ENCODE data around the gene NPLOC4.

NPLOC4 gene

DNA sequence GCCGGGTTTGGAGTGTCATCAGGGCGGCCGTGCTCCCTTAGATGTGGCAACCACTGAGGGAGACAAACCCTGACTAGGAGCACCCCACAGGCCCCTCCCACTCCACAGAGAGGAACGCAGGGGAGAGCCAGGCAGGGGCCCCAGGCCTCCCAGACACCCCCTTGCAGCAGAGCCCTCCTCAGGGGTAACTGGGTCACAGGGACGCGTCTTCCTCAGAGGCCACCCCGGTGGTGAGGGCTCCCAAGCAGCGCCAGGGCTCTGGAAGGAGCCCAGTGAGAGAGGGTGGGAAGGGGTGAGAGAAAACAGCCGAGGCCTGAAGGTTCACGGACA lies 97.4 kb downstream of the NPLOC4 start:
- H3K4me3 ChIP-seq (replicated peaks; ENCODE audit: insufficient read depth, low read length): no peak overlapping the region
- TF ChIP-seq POLR2AphosphoS5 (IDR thresholded peaks at IDR 0.05; ENCODE audit: low read depth): no peak
- TF ChIP-seq, protein P1, sequence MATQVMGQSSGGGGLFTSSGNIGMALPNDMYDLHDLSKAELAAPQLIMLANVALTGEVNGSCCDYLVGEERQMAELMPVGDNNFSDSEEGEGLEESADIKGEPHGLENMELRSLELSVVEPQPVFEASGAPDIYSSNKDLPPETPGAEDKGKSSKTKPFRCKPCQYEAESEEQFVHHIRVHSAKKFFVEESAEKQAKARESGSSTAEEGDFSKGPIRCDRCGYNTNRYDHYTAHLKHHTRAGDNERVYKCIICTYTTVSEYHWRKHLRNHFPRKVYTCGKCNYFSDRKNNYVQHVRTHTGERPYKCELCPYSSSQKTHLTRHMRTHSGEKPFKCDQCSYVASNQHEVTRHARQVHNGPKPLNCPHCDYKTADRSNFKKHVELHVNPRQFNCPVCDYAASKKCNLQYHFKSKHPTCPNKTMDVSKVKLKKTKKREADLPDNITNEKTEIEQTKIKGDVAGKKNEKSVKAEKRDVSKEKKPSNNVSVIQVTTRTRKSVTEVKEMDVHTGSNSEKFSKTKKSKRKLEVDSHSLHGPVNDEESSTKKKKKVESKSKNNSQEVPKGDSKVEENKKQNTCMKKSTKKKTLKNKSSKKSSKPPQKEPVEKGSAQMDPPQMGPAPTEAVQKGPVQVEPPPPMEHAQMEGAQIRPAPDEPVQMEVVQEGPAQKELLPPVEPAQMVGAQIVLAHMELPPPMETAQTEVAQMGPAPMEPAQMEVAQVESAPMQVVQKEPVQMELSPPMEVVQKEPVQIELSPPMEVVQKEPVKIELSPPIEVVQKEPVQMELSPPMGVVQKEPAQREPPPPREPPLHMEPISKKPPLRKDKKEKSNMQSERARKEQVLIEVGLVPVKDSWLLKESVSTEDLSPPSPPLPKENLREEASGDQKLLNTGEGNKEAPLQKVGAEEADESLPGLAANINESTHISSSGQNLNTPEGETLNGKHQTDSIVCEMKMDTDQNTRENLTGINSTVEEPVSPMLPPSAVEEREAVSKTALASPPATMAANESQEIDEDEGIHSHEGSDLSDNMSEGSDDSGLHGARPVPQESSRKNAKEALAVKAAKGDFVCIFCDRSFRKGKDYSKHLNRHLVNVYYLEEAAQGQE (IDR thresholded peaks at IDR 0.05; ENCODE audit: insufficient replicate concordance, low read depth): no peak
- TF ChIP-seq SPI1 (IDR thresholded peaks at IDR 0.05; ENCODE audit: borderline replicate concordance, low read depth): no peak
- TF ChIP-seq, protein P2, sequence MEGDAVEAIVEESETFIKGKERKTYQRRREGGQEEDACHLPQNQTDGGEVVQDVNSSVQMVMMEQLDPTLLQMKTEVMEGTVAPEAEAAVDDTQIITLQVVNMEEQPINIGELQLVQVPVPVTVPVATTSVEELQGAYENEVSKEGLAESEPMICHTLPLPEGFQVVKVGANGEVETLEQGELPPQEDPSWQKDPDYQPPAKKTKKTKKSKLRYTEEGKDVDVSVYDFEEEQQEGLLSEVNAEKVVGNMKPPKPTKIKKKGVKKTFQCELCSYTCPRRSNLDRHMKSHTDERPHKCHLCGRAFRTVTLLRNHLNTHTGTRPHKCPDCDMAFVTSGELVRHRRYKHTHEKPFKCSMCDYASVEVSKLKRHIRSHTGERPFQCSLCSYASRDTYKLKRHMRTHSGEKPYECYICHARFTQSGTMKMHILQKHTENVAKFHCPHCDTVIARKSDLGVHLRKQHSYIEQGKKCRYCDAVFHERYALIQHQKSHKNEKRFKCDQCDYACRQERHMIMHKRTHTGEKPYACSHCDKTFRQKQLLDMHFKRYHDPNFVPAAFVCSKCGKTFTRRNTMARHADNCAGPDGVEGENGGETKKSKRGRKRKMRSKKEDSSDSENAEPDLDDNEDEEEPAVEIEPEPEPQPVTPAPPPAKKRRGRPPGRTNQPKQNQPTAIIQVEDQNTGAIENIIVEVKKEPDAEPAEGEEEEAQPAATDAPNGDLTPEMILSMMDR (IDR thresholded peaks at IDR 0.05; ENCODE audit: insufficient read depth, low read length): no peak
- TF ChIP-seq GABPA (IDR thresholded peaks at IDR 0.05; ENCODE audit: low read depth): no peak

DNA sequence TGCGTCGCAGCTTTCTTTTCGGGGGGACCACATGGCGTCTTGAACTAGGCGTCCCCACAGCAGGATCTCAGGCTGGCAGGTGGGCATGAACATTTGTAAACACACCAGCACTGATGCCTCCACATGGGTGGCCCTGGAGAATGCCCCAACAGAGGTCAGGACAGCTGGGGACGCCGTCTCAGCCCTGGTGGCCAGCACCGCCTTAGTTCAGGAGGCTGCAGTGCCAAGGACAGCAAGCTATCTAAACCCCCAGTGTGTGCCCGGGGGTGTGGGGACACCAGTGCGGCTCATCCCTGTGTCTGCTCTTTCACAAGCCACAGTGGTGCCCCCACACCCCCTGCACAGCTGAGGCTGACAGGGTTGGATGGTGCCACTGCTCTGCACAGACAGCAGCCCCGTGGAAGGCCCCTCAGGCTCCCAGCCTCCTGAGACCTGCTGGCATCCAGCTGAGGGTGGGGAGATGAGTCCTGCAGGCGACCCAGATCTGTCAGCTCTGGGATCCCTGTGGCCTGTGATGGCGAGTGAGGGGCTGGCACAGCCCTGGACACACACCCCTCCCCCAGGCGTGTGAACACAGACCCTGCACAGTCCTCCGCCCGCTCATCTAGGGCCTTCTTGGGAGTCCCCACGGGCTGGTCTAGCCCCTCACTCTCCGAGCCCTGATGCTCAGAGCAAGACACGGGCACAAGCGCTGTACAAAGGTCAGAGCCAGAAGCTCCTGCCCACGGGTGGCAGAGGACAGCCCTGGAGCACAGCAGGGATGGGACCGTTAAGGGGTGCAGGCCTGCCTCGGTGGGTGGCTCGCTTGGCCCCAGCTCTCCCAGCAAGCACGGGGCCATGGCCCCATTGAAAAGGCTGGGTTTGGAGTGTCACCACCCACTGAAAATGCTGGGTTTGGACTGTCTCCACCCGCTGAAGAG lies 98.0 kb downstream of the NPLOC4 start:
- no peak for TF ChIP-seq GABPA (IDR thresholded peaks at IDR 0.05; ENCODE audit: low read depth)
- TF ChIP-seq, protein P1 (IDR thresholded peaks at IDR 0.05; ENCODE audit: insufficient replicate concordance, low read depth): no peak
- no peak for TF ChIP-seq POLR2AphosphoS5 (IDR thresholded peaks at IDR 0.05; ENCODE audit: low read depth)
- no peak for TF ChIP-seq SPI1 (IDR thresholded peaks at IDR 0.05; ENCODE audit: borderline replicate concordance, low read depth)
- TF ChIP-seq, protein P2 (IDR thresholded peaks at IDR 0.05; ENCODE audit: insufficient read depth, low read length): no peak
- Histone ChIP-seq H3K27me3 (ENCODE audit: insufficient read depth, poor library complexity, severe bottlenecking) (peaks cover 14% of the 10 kb centered on the region), H3K27ac (replicated peaks) (no peak overlapping the region), H3K4me3 (replicated peaks; ENCODE audit: insufficient read depth, low read length) (no peak overlapping the region)
- no peak for DNase-seq (ENCODE audit: low read depth in 1 of 2, low spot score in 1 of 2)

More for the DNA sequence above, 97.4 kb downstream of the NPLOC4 start:
- Histone ChIP-seq H3K27me3 (ENCODE audit: insufficient read depth, poor library complexity, severe bottlenecking) (peaks cover 14% of the 10 kb centered on the region), H3K27ac (replicated peaks) (no peak overlapping the region)
- no peak for DNase-seq (ENCODE audit: low read depth in 1 of 2, low spot score in 1 of 2)

DNA sequence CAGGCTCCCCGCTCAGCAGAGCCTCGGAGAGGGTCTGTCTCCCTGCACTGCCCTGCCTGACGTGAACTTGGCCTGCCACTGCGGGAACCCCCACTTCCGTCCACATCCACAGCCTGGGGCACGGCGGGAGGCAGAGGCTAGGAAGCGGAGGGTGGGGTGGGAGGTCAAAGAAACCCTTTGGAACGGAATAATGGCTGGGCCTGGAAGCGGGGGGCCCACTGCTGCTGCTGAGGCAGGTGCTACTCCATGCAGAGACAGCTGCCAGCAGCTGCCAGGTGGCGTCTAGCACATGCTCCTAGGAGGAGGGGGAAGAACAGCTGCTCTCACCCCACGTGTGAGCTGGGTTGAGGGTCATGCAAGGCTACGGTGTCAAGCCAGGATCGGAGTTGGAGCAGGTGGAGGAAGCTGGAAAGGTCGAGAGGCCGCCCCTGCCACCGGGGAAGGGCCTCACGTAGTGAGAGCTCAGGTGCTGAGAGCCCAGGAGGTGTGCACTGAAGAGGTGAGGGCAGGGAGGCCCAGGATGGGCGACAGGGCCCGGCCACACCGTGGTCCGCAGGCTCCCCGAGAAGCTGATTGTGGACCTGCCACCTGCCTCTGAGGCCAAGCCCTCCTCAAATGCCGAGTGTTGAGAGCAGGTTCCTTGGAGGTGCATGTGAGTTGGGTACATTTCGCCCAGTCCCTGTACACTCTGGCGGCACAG lies 98.9 kb downstream of the NPLOC4 start:
- no peak overlapping the region for H3K4me3 ChIP-seq (replicated peaks; ENCODE audit: insufficient read depth, low read length)
- no peak for DNase-seq (ENCODE audit: low read depth in 1 of 2, low spot score in 1 of 2)
- TF ChIP-seq SPI1 (IDR thresholded peaks at IDR 0.05; ENCODE audit: borderline replicate concordance, low read depth) (no peak), GABPA (IDR thresholded peaks at IDR 0.05; ENCODE audit: low read depth) (no peak), POLR2AphosphoS5 (IDR thresholded peaks at IDR 0.05; ENCODE audit: low read depth) (no peak; the same call in 1 of the 2 replicates)
- TF ChIP-seq, protein P2 (IDR thresholded peaks at IDR 0.05; ENCODE audit: insufficient read depth, low read length): no peak
- TF ChIP-seq, protein P1 (IDR thresholded peaks at IDR 0.05; ENCODE audit: insufficient replicate concordance, low read depth): no peak
- peaks cover 14% of the 10 kb centered on the region for H3K27me3 ChIP-seq (ENCODE audit: insufficient read depth, poor library complexity, severe bottlenecking)
- H3K27ac ChIP-seq (replicated peaks): no peak overlapping the region

All from HL-60 (cell line).